Mammary epithelial cell (primary cell): ENCODE data around the gene RPS6KL1.

Experiments used
- CTCF ChIP-seq, 2 donors: IDR thresholded peaks in 1 of 2; conservative IDR thresholded peaks in 1 of 2; 2 replicates each; pipeline ENCODE4 v1.5.1; 2011 to 2012; ENCODE audit warnings: inconsistent platforms in 2 of 2, low read length in 2 of 2, mild to moderate bottlenecking in 2 of 2, control low read depth in 1 of 2, low read depth in 1 of 2; ENCODE audit not compliant: insufficient read depth in 1 of 2; ENCODE audit errors: extremely low read depth in 1 of 2
- EZH2 ChIP-seq: IDR thresholded peaks from 2 replicates; pipeline ENCODE4 v1.6.1; 2012; ENCODE audit warnings: low read length, inconsistent platforms, borderline replicate concordance

- TF ChIP-seq CTCF (conservative IDR thresholded peaks at IDR 0.05 in 1 of 2, IDR thresholded peaks at IDR 0.05 in 1 of 2; ENCODE audit: extremely low read depth in 1 of 2, insufficient read depth in 1 of 2, low read depth in 1 of 2, low read length in 2 of 2) (no peak), EZH2 (no peak)
Observed at GRCh38 chr14:74896400-74896799, 26.7 kb downstream of the RPS6KL1 start.
